Activated CD4-positive, alpha-beta T cell treated with anti-CD3 and anti-CD28 coated beads for 36 hours (primary cell): ENCODE results near the gene STAU1. TPM values are rescaled to one million over a fixed set of nuclear protein-coding genes. Genes with fewer than 3 reads are reported as not detected.
"Not testable (repeated sequence)": the region's sequence is repeated elsewhere in the genome, so short reads cannot be mapped to it uniquely, and the experiment has no call there.

Experiments used
- ATAC-seq: fragments of 200-7000 bp; cut with Tn5 transposase; one replicate; pipeline ENCODE4 v1.10.0; 2021; ENCODE audit warnings: mild to moderate bottlenecking, moderate library complexity
- CTCF ChIA-PET: fragments of 350-600 bp; sonication (Branson Sonifier 250); formaldehyde crosslinking; loops from one replicate; lab custom pipeline; 2021; ENCODE audit warnings: antibody characterized with exemption; lab: Charles Lee
- POLR2A ChIA-PET: fragments of 350-600 bp; sonication (Branson Sonifier 250); formaldehyde crosslinking; loops from one replicate; lab custom pipeline; 2021; ENCODE audit warnings: antibody characterized with exemption, inconsistent platforms; lab: Charles Lee
- DNase-seq: peaks from one replicate; pipeline ENCODE4 v3.0.0-alpha.2; 2020
- H3K27ac Mint-ChIP-seq: one replicate; pipeline ENCODE4 v1.8.0; 2021; ENCODE audit warnings: mixed read lengths
- H3K27me3 Mint-ChIP-seq: one replicate; pipeline ENCODE4 v1.8.0; 2021; ENCODE audit warnings: mixed read lengths
- H3K36me3 Mint-ChIP-seq: one replicate; pipeline ENCODE4 v1.8.0; 2021; ENCODE audit warnings: low read depth, mixed read lengths
- H3K4me1 Mint-ChIP-seq: one replicate; pipeline ENCODE4 v1.8.0; 2021; ENCODE audit warnings: mixed read lengths
- H3K4me3 Mint-ChIP-seq: one replicate; pipeline ENCODE4 v1.8.0; 2021; ENCODE audit warnings: mild to moderate bottlenecking, moderate library complexity, mixed read lengths
- H3K9me3 Mint-ChIP-seq: one replicate; pipeline ENCODE4 v1.8.0; 2021; ENCODE audit warnings: low read depth, mixed read lengths
- intact Hi-C, 2 experiments: fragments of 100-400 bp; cut with DNase I in 1 of 2; cut with micrococcal nuclease in 1 of 2; formaldehyde crosslinking; loops; one replicate each; pipeline versions ENCODE4 v1.14.2 to v1.15.1; 2022 to 2024; cut with DNase I, micrococcal nuclease
- total RNA-seq, 2 experiments: library from RNA; stranded (reverse); gene quantifications; one replicate each; pipeline ENCODE4 v1.2.3, GENCODE V29; 2021

The STAU1 gene
- total RNA-seq, 2 experiments from 2014 or later, result 72.6 to 83.7 TPM

GRCh38 chr20:49148601-49149000, 39.5 kb downstream of the STAU1 start:
- no peak for ATAC-seq
- intact Hi-C loops, result no loop called here
- H3K9me3 Mint-ChIP-seq, result no peaks in the 10 kb centered on the region
- H3K4me3 Mint-ChIP-seq, result no peak overlapping the region
- H3K4me1 Mint-ChIP-seq, result peaks cover 9% of the 10 kb centered on the region
- ChIA-PET CTCF (interaction anchor here (0.6 to 2.1 kb wide), 4 partner anchors 16 to 102 kb away, joined by 3 to 9 read pairs (median 4); no protein-coding TSS in a partner anchor), POLR2A (no interaction called here)
- H3K36me3 Mint-ChIP-seq, result peaks cover 54% of the 10 kb centered on the region
- no peaks in the 10 kb centered on the region for H3K27me3 Mint-ChIP-seq
- H3K27ac Mint-ChIP-seq, result no peak overlapping the region
- no peak for DNase-seq

- Mint-ChIP-seq H3K36me3 (peaks cover 51% of the 10 kb centered on the region), H3K27me3 (no peaks in the 10 kb centered on the region), H3K9me3 (no peaks in the 10 kb centered on the region), H3K4me1 (peaks cover 9% of the 10 kb centered on the region), H3K4me3 (no peak overlapping the region), H3K27ac (no peak overlapping the region)
- DNase-seq (no peak), ATAC-seq (no peak)
- ChIA-PET CTCF (interaction anchor here (1.1 to 1.4 kb wide), 2 partner anchors 13 to 15 kb away, joined by 3 read pairs; no protein-coding TSS in a partner anchor), POLR2A (no interaction called here)
- intact Hi-C loops, result no loop called here
Observed at GRCh38 chr20:49147296-49147695, 40.8 kb downstream of the STAU1 start.

- H3K27me3 Mint-ChIP-seq, result no peaks in the 10 kb centered on the region
- H3K4me1 Mint-ChIP-seq, result peaks cover 9% of the 10 kb centered on the region
- ChIA-PET CTCF (interaction anchor here (1.1 to 1.5 kb wide), 3 partner anchors 12 to 14 kb away, joined by 3 to 4 read pairs (median 3); no protein-coding TSS in a partner anchor), POLR2A (no interaction called here)
- DNase-seq, result no peak
- no peaks in the 10 kb centered on the region for H3K9me3 Mint-ChIP-seq
- intact Hi-C loops, result no loop called here
- ATAC-seq, result no peak
- no peak overlapping the region for H3K27ac Mint-ChIP-seq
- no peak overlapping the region for H3K4me3 Mint-ChIP-seq
- peaks cover 46% of the 10 kb centered on the region for H3K36me3 Mint-ChIP-seq
Observed at GRCh38 chr20:49146442-49147225, 41.5 kb downstream of the STAU1 start.

- Mint-ChIP-seq H3K27me3 (no peaks in the 10 kb centered on the region), H3K4me3 (no peak overlapping the region), H3K36me3 (peaks cover 18% of the 10 kb centered on the region), H3K9me3 (no peaks in the 10 kb centered on the region), H3K4me1 (peaks cover 11% of the 10 kb centered on the region), H3K27ac (peak overlapping the region; percentile 13)
- intact Hi-C loops, result no loop called here
- no peak for DNase-seq
- no peak for ATAC-seq
- CTCF ChIA-PET, result no interaction called here
- POLR2A ChIA-PET, result no interaction called here
Observed at GRCh38 chr20:49140834-49141233, 47.3 kb downstream of the STAU1 start.

- ATAC-seq (no peak), DNase-seq (no peak)
- no peak overlapping the region for H3K27ac Mint-ChIP-seq
- POLR2A ChIA-PET, result no interaction called here
- no peaks in the 10 kb centered on the region for H3K9me3 Mint-ChIP-seq
- H3K36me3 Mint-ChIP-seq, result peaks cover 18% of the 10 kb centered on the region
- H3K4me3 Mint-ChIP-seq, result no peak overlapping the region
- H3K4me1 Mint-ChIP-seq, result peaks cover 11% of the 10 kb centered on the region
- intact Hi-C loops, result no loop called here
- CTCF ChIA-PET, result interaction anchor here (1.3 to 15.1 kb wide), 2 partner anchors 76 to 123 kb away, joined by 4 to 166 read pairs; partner anchors contain the start of gene DDX27
- no peaks in the 10 kb centered on the region for H3K27me3 Mint-ChIP-seq
Observed at GRCh38 chr20:49140411-49140810, 47.7 kb downstream of the STAU1 start.

- ATAC-seq (no peak), DNase-seq (no peak)
- ChIA-PET POLR2A (no interaction called here), CTCF (interaction anchor here (0.9 to 15.1 kb wide), 3 partner anchors 51 to 78 kb away, joined by 3 to 166 read pairs (median 3); partner anchors contain the start of gene DDX27)
- intact Hi-C loops, result no loop called here
- Mint-ChIP-seq H3K4me1 (peaks cover 3% of the 10 kb centered on the region), H3K27me3 (no peaks in the 10 kb centered on the region), H3K4me3 (no peak overlapping the region), H3K9me3 (no peaks in the 10 kb centered on the region), H3K36me3 (peaks cover 12% of the 10 kb centered on the region), H3K27ac (peak overlapping the region; percentile 63)
Observed at GRCh38 chr20:49138431-49138830, 49.7 kb downstream of the STAU1 start.

- Mint-ChIP-seq H3K9me3 (no peaks in the 10 kb centered on the region), H3K36me3 (peaks cover 15% of the 10 kb centered on the region), H3K4me3 (no peak overlapping the region), H3K27me3 (no peaks in the 10 kb centered on the region), H3K4me1 (peaks cover 6% of the 10 kb centered on the region), H3K27ac (no peak overlapping the region)
- intact Hi-C loops, result no loop called here
- ChIA-PET CTCF (interaction anchor here (0.6 to 15.1 kb wide), 5 partner anchors 40 to 87 kb away, joined by 3 to 166 read pairs (median 4); partner anchors contain the start of gene DDX27), POLR2A (interaction anchor here (0.6 kb wide), 1 partner anchor 27 kb away, joined by 6 read pairs; no protein-coding TSS in a partner anchor)
- ATAC-seq (no peak), DNase-seq (no peak)
Observed at GRCh38 chr20:49136817-49137571, 51.1 kb downstream of the STAU1 start.

- H3K4me1 Mint-ChIP-seq, POLR2A ChIA-PET, ATAC-seq, H3K4me3 Mint-ChIP-seq, H3K27me3 Mint-ChIP-seq, DNase-seq, H3K9me3 Mint-ChIP-seq: not testable (repeated sequence)
- CTCF ChIA-PET, result interaction anchor here (0.8 to 15.1 kb wide), 7 partner anchors 12 to 87 kb away, joined by 3 to 166 read pairs (median 4); partner anchors contain the start of gene DDX27
- intact Hi-C loops, result loop anchor here in 1 of 2 experiments (5.0 kb wide), 1 partner anchor 33 kb away; no protein-coding TSS in a partner anchor
- Mint-ChIP-seq H3K36me3 (peaks cover 25% of the 10 kb centered on the region), H3K27ac (peak overlapping the region; percentile 28)
Observed at GRCh38 chr20:49134797-49135196, 53.3 kb downstream of the STAU1 start.

- ATAC-seq, result no peak
- no peaks in the 10 kb centered on the region for H3K27me3 Mint-ChIP-seq
- intact Hi-C loops, result loop anchor here (1.0 to 5.0 kb wide), 3 partner anchors 34 to 84 kb away; partner anchors contain the start of gene STAU1 (in 1 of the 2)
- H3K4me3 Mint-ChIP-seq, result no peak overlapping the region
- peaks cover 4% of the 10 kb centered on the region for H3K4me1 Mint-ChIP-seq
- CTCF ChIA-PET, result interaction anchor here (0.9 to 15.1 kb wide), 14 partner anchors 10 to 88 kb away, joined by 3 to 166 read pairs (median 4); partner anchors contain the start of gene DDX27
- POLR2A ChIA-PET, result no interaction called here
- no peak for DNase-seq
- H3K36me3 Mint-ChIP-seq, result peaks cover 24% of the 10 kb centered on the region
- H3K9me3 Mint-ChIP-seq, result no peaks in the 10 kb centered on the region
- H3K27ac Mint-ChIP-seq, result peak overlapping the region; percentile 49
Observed at GRCh38 chr20:49133571-49133970, 54.6 kb downstream of the STAU1 start.

GRCh38 chr20:49132995-49133478, 55.1 kb downstream of the STAU1 start:
- DNase-seq, result no peak
- ChIA-PET CTCF (interaction anchor here (0.7 to 15.1 kb wide), 30 partner anchors 11 to 495 kb away, joined by 3 to 166 read pairs (median 4); partner anchors contain the start of gene DDX27), POLR2A (interaction anchor here (0.6 kb wide), 2 partner anchors 20 to 35 kb away, joined by 4 to 14 read pairs; no protein-coding TSS in a partner anchor)
- H3K9me3 Mint-ChIP-seq, result no peaks in the 10 kb centered on the region
- peaks cover 4% of the 10 kb centered on the region for H3K4me1 Mint-ChIP-seq
- intact Hi-C loops, result loop anchor here (1.0 to 5.0 kb wide), 3 partner anchors 34 to 84 kb away; partner anchors contain the start of gene STAU1 (in 1 of the 2)
- H3K36me3 Mint-ChIP-seq, result peaks cover 24% of the 10 kb centered on the region
- peak overlapping the region; percentile 37 for H3K27ac Mint-ChIP-seq
- H3K4me3 Mint-ChIP-seq, result no peak overlapping the region
- peak; percentile 61 for ATAC-seq
- H3K27me3 Mint-ChIP-seq, result no peaks in the 10 kb centered on the region
